ENCODE data around the gene ALDH16A1.
"Not testable (repeated sequence)": the region's sequence is repeated elsewhere in the genome, so short reads cannot be mapped to it uniquely, and the experiment has no call there.

Gene ALDH16A1

DNA sequence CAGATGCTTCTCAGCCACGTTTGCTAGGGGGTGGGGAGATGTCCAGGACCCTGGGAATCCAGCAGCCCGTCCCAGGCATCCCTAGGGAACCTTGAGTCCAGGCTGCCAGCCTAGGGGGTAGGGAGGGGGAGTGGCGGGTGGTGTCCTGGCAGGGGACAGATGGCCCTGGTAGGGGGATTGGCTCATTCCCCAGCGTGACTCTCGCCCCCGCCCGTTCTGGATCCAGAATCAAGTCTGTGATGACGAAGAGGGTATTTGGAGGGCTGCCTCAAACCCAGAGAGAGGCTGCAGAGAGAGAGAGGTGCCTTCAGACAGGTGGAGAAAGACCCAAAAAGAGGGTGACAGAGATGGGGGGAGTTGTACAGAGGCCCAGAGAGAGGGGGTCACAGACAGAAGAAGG, 15.8 kb upstream of the ALDH16A1 start:
- no peak overlapping the region for H3K4me3 ChIP-seq
- H3K27ac ChIP-seq = no peak overlapping the region
- H4K20me1 ChIP-seq = peaks cover 36% of the 10 kb centered on the region; the same call in 1 of the 2 replicates
- H3K36me3 ChIP-seq = no peaks in the 10 kb centered on the region
- H3K4me2 ChIP-seq = no peak overlapping the region
- no peak overlapping the region for H3K9ac ChIP-seq
- H3K4me1 ChIP-seq = peaks cover 13% of the 10 kb centered on the region
- H3K27me3 ChIP-seq = peaks cover 100% of the 10 kb centered on the region
- peaks cover 15% of the 10 kb centered on the region for H3K9me3 ChIP-seq
- no peak for TF ChIP-seq Cebpa-rat (IDR thresholded peaks at IDR 0.05)

DNA sequence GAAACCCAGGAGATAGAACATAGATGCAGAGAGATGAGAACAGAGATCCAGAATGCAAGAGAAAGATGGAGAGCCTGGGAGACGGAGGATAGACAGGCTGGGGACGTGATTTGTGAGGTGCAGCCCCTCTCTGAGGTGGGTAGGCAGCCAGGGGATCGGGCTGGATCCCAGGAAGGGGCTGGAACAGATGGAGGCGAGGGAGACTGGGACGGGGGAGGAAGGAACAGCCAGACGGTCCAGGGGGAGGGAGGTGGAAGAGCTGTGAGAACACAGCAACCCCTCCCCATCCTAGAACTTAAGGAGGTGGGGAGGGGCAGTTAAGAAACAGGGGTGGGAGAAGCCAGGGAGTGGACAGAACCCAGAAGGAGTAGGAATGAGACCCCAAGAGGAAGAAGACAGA, 14.8 kb upstream of the ALDH16A1 start:
- Histone ChIP-seq H3K4me2 (no peak overlapping the region), H4K20me1 (peaks cover 36% of the 10 kb centered on the region; the same call in 1 of the 2 replicates), H3K27ac (no peak overlapping the region), H3K36me3 (no peaks in the 10 kb centered on the region), H3K9ac (no peak overlapping the region), H3K9me3 (peaks cover 5% of the 10 kb centered on the region; the same call in 1 of the 2 replicates), H3K27me3 (peaks cover 93% of the 10 kb centered on the region), H3K4me1 (peaks cover 15% of the 10 kb centered on the region), H3K4me3 (no peak overlapping the region)
- no peak for TF ChIP-seq Cebpa-rat (IDR thresholded peaks at IDR 0.05)

DNA sequence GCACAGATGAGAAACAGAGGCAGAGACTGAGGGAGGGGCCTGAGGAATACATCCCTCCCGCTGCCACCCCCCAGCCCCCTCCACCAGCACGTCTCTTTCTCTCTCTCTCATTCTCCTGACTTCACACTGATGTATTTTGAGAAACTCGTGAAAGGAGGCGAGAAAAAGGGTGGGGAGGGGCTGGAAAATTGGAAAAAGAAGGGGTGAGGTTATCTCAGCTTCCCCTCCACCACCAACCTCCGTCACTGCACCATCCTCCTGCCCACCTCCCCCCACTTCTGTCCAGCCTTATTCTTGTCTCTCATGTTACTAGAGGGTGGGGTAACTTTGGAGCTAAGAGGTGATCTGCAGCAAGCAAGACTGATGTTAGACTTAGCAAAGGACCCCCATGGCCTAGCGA, 13.2 kb upstream of the ALDH16A1 start:
- H4K20me1 ChIP-seq = peaks cover 36% of the 10 kb centered on the region; the same call in 1 of the 2 replicates
- H3K9me3 ChIP-seq = no peaks in the 10 kb centered on the region
- H3K4me2 ChIP-seq = no peak overlapping the region
- no peak overlapping the region for H3K9ac ChIP-seq
- no peaks in the 10 kb centered on the region for H3K36me3 ChIP-seq
- no peak overlapping the region for H3K27ac ChIP-seq
- no peak for TF ChIP-seq Cebpa-rat (IDR thresholded peaks at IDR 0.05)
- peaks cover 77% of the 10 kb centered on the region for H3K27me3 ChIP-seq
- H3K4me3 ChIP-seq = no peak overlapping the region
- H3K4me1 ChIP-seq = peaks cover 26% of the 10 kb centered on the region

DNA sequence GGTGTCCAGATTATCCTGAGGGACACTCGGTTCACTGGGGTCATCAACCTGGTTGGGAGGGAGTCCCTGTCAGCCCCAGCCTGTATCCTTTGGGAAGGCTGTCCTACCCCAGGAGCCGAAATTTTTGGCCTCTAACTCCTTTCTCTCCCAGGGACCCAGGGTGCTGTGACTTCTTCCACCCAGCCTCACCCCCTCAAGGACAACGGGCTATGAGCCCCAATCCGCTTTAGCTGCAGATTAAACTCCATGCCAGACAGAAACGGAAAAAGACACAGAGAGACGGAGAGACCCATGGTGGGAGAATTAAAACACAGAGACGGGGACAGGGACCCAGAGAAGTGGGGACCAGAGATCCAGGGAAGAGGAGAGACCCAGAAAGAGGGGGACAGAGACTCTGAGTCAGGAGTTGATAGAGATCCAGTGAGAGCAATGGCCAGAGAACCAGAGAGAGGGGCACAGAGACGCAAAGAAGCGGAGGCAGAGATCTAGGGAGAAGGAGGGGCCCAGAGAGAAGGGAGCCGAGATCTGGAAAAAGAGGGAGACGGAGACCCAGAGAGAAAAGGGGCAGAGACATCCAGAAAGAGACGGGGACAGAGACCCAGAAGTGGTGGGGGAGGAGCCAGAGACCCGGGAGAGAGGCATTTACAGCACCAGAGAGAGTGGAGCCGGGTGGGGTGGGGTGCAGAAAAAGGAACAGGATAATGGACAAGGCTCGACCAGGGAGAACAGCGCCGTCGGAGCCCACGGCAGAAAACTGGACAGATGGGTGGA, 12.4 kb upstream of the ALDH16A1 start:
- Histone ChIP-seq H3K9me3 (no peaks in the 10 kb centered on the region), H4K20me1 (peaks cover 36% of the 10 kb centered on the region; the same call in 1 of the 2 replicates), H3K27ac (no peak overlapping the region), H3K9ac (no peak overlapping the region), H3K27me3 (peaks cover 69% of the 10 kb centered on the region), H3K36me3 (no peaks in the 10 kb centered on the region), H3K4me3 (peak overlapping the region; percentile 74), H3K4me1 (peaks cover 27% of the 10 kb centered on the region), H3K4me2 (peak overlapping the region; percentile 97)
- no peak for TF ChIP-seq Cebpa-rat (IDR thresholded peaks at IDR 0.05)

DNA sequence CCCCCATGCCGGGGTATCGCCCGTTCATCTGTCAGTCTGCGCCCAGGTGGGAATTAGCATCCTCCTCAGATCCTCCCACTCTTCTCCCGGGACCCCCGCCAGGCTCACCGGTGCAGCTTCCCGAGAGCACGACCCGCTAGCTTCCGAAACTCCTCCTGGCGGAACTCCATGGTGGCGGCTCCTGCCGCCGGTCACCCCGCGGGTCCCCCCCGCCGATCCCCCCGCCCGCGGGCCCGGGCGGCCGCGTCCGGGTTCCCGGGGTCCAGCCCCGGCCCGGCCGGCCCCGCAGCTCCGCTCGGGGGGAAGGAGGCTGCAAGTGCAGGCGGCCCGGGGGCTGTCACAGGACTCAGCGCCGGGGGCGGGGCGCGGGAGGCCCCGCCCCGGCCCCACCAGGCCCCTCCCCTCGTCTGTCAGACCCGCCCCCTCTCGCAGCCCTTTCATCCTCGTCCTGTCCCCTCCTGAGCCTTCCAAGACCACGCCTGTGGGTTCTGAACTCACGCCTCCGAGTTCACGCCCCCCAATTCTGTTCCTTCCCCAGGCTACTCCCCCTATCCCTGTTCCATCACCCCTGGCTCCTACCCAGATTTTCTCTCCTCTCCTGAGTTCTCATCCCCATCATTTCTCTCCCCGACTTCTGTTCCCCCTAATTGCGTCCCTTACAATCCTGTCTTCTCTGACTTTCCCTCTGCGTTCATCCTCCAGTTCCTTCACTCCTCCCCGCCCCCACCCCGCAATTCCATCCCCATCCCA, 11.6 kb upstream of the ALDH16A1 start, which contains the start of gene SLC17A7:
SLC17A7 (minus strand) TSS at position 318 of the 750 bp plus-strand sequence; CDS start at position 170, 148 bp downstream.
- Histone ChIP-seq H3K4me2 (peak within 1 kb of the TSS; percentile 97), H3K27ac (no peak within 1 kb of the TSS), H3K9me3 (no peaks in the 10 kb centered on the region), H4K20me1 (peaks cover 36% of the 10 kb centered on the region), H3K4me1 (peaks cover 33% of the 10 kb centered on the region), H3K9ac (no peak within 1 kb of the TSS), H3K4me3 (peak within 1 kb of the TSS; percentile 74), H3K36me3 (peaks cover 6% of the 10 kb centered on the region), H3K27me3 (peaks cover 62% of the 10 kb centered on the region)
- no peak for TF ChIP-seq Cebpa-rat (IDR thresholded peaks at IDR 0.05)

DNA sequence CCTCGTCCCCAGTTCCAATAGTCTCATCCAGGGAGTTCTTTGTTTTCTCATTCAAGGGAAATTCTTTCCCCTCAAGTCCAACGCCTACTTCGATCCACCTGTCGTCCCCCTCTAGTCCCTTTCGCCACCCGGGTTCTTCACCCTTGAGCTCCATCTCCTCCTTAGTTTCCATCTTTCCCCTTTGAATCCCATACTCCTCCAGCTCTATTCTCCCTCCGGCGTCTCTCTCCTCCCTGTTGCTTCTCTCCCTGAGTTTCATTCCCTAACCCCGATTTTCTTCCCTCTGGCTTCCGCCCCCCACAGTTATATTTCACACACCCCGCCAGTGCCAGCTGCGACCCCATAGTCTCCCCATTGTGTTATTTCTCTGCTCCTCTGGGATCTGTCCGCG, 11.1 kb upstream of the ALDH16A1 start:
- H4K20me1 ChIP-seq = peaks cover 41% of the 10 kb centered on the region
- H3K4me3 ChIP-seq = peak overlapping the region; percentile 74
- peak overlapping the region; percentile 97 for H3K4me2 ChIP-seq
- H3K4me1 ChIP-seq = peaks cover 38% of the 10 kb centered on the region
- no peak overlapping the region for H3K27ac ChIP-seq
- peaks cover 12% of the 10 kb centered on the region for H3K36me3 ChIP-seq
- H3K9ac ChIP-seq = no peak overlapping the region
- H3K27me3 ChIP-seq = peaks cover 56% of the 10 kb centered on the region
- H3K9me3 ChIP-seq = no peaks in the 10 kb centered on the region
- TF ChIP-seq Cebpa-rat (IDR thresholded peaks at IDR 0.05) = no peak

DNA sequence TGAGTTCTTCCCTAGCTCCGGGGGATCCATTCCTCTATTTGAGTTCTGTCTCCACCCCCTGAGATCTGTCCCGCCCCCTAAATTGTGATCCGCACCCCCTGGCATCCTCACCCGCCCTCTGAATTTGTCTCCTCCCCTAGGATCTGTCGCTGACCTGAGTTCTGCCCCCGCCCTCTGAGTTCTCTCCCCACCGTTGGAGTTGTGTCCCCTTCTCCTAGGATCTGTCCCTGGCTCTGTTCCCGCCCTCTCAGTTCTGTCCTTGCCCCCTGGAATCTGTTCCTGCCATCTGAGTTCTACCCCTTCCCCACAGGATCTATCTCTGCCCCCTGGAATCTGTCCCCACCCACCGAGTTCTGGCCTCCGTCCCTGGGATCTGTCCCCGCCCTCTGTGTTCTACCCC, 10.7 kb upstream of the ALDH16A1 start:
- no peaks in the 10 kb centered on the region for H3K9me3 ChIP-seq
- peaks cover 52% of the 10 kb centered on the region for H3K27me3 ChIP-seq
- TF ChIP-seq Cebpa-rat (IDR thresholded peaks at IDR 0.05) = no peak
- H3K4me1 ChIP-seq = peaks cover 42% of the 10 kb centered on the region
- peaks cover 45% of the 10 kb centered on the region for H4K20me1 ChIP-seq
- no peak overlapping the region for H3K27ac ChIP-seq
- H3K9ac ChIP-seq = no peak overlapping the region
- H3K36me3 ChIP-seq = peaks cover 16% of the 10 kb centered on the region
- peak overlapping the region; percentile 74 for H3K4me3 ChIP-seq
- peak overlapping the region; percentile 97 for H3K4me2 ChIP-seq

DNA sequence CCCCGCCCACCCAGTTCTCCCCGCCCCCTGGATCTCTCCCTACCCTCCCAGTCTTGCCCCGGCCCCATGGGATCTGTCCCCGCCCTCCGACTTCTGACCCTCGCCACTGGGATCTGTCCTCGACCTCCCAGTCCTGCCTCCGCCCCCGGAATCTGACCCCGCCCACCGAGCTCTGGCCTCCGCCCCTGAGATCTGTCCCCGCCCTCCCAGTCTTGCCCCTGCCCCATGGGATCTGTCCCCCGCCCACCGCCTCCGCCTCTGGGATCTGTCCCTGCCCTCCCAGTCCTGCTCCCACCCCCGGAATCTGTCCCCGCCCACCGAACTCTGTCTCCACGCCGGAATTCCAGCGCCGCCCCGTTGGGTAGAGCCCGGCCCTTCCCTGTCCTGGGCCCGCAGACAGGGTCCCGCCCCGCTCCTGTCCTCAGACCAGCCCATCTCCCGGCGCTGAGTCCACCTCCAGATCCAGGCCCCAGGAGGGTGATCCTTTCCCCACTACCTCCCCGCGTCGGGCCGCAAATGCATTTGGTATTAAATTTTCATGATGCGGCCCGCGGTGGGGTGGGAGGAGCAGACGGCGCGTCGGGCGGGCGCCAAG, 10.2 kb upstream of the ALDH16A1 start:
- peaks cover 48% of the 10 kb centered on the region for H3K4me1 ChIP-seq

DNA sequence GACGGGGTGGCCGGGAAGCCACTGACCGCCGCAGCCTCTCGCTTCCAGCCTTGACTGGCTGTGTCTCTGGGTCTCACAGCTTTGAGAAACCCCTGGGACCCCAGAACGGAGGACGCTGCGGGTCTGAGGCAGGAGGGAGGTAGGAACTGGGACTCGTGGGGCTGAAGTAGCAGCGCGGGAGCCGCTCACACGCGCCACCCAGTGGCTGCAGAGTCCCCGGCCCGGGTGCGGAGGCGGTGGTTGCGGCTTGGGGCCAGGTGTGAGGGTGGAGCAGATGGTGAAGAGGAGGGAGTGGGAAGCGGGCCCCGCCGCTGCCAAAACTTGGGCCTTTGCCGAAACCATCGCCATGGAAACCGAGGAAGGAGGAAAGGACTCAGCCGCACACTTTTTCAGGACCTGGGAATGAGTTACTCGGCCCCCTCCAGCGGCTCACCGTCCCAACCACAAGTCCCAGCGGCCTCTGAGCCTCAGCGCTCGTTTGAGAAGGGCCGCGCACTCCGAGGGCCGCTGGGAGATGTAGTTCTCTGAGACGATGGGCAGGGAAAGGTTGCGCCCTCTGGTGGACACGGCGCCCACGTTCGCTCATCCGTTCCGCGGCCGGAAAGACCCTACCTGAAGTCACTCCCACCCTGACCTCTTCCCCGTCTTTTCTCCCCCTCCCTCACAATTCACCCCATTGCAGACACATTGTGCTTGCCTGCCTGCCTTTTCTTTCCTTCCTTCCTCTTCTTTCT, 9.5 kb upstream of the ALDH16A1 start:
- Histone ChIP-seq H3K4me3 (peak overlapping the region; percentile 74), H3K4me1 (peaks cover 54% of the 10 kb centered on the region), H3K27me3 (peaks cover 40% of the 10 kb centered on the region), H3K27ac (peak overlapping the region; percentile 76), H3K9ac (peak overlapping the region; percentile 70), H4K20me1 (peaks cover 33% of the 10 kb centered on the region), H3K36me3 (peaks cover 25% of the 10 kb centered on the region), H3K9me3 (no peaks in the 10 kb centered on the region), H3K4me2 (peak overlapping the region; percentile 97)
- no peak for TF ChIP-seq Cebpa-rat (IDR thresholded peaks at IDR 0.05)

More for the DNA sequence above, 10.2 kb upstream of the ALDH16A1 start:
- peak overlapping the region; percentile 76 for H3K27ac ChIP-seq
- peaks cover 40% of the 10 kb centered on the region for H4K20me1 ChIP-seq
- peaks cover 47% of the 10 kb centered on the region for H3K27me3 ChIP-seq
- no peak for TF ChIP-seq Cebpa-rat (IDR thresholded peaks at IDR 0.05)
- peak overlapping the region; percentile 97 for H3K4me2 ChIP-seq
- peak overlapping the region; percentile 74 for H3K4me3 ChIP-seq
- H3K9me3 ChIP-seq = no peaks in the 10 kb centered on the region
- peak overlapping the region; percentile 70 for H3K9ac ChIP-seq
- H3K36me3 ChIP-seq = peaks cover 19% of the 10 kb centered on the region

DNA sequence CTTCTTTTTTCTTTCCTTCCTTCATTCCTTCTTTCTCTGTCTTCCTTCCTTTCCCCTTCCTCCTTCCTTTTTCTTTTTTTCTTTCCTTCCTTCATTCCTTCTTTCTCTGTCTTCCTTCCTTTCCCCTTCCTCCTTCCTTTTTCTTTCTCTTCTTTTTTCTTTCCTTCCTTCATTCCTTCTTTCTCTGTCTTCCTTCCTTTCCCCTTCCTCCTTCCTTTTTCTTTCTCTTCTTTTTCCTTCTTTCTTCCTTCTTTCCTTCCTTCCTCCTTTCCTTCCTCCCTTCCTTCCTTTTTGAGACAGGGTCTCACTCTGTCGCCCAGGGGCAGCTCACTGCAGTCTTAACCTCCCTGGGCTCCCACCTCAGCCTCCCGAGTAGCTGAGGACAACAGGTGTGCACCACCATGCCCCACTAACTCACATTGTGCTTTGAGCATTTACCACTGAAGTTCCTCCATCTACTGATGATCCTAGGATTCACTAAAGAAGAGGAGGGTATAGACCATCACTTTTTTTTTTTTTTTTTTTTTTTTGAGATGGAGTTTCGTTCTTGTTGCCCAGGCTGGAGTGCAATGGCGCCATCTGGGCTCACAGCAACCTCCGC, 8.8 kb upstream of the ALDH16A1 start:
- not testable (repeated sequence) for H3K9me3 ChIP-seq, H3K9ac ChIP-seq, H3K27ac ChIP-seq
- Histone ChIP-seq H3K36me3 (peaks cover 32% of the 10 kb centered on the region), H3K4me3 (peak overlapping the region; percentile 74; the same call in 1 of the 2 replicates), H3K4me1 (peaks cover 61% of the 10 kb centered on the region), H3K27me3 (peaks cover 34% of the 10 kb centered on the region), H4K20me1 (peaks cover 27% of the 10 kb centered on the region), H3K4me2 (peak overlapping the region; percentile 97)
